NCI-H345 treated with DMSO at 0.1 percent for 48 hours (cell line): ENCODE measurements around the gene LRRTM4.
A peak's percentile ranks its signal among the peaks of the same experiment; 100 is the strongest.

Experiments used
- DNase-seq: peaks from one replicate; lab custom pipeline; 2025; ENCODE audit not compliant: unreplicated experiment; lab: John Stamatoyannopoulos, UW

LRRTM4 gene

GRCh38 chr2:76928026-76928425 is 594.1 kb downstream of the LRRTM4 start:
- DNase-seq, result no peak

- DNase-seq, result no peak
Measured at GRCh38 chr2:76921006-76921405, 601.2 kb downstream of the LRRTM4 start.

- DNase-seq, result no peak
Measured at GRCh38 chr2:76895469-76895868, 626.7 kb downstream of the LRRTM4 start.

GRCh38 chr2:76870581-76870980 is 651.6 kb downstream of the LRRTM4 start:
- no peak for DNase-seq

GRCh38 chr2:76870011-76870410 is 652.2 kb downstream of the LRRTM4 start:
- no peak for DNase-seq

- no peak for DNase-seq
Measured at GRCh38 chr2:76867854-76868253, 654.3 kb downstream of the LRRTM4 start.

GRCh38 chr2:76866464-76866863 is 655.7 kb downstream of the LRRTM4 start:
- DNase-seq, result no peak

- DNase-seq, result no peak
Measured at GRCh38 chr2:76862901-76863300, 659.3 kb downstream of the LRRTM4 start.

GRCh38 chr2:76861708-76862107 is 660.5 kb downstream of the LRRTM4 start:
- no peak for DNase-seq

- peak; percentile 29 for DNase-seq
Measured at GRCh38 chr2:76851000-76851399, 671.2 kb downstream of the LRRTM4 start.

- DNase-seq, result no peak
Measured at GRCh38 chr2:76849086-76849485, 673.1 kb downstream of the LRRTM4 start.

GRCh38 chr2:76839826-76840225 is 682.4 kb downstream of the LRRTM4 start:
- no peak for DNase-seq

GRCh38 chr2:76829374-76830234 is 692.6 kb downstream of the LRRTM4 start:
- DNase-seq, result no peak

GRCh38 chr2:76826691-76827090 is 695.5 kb downstream of the LRRTM4 start:
- DNase-seq, result no peak

GRCh38 chr2:76825140-76825970 is 696.8 kb downstream of the LRRTM4 start:
- no peak for DNase-seq

- no peak for DNase-seq
Measured at GRCh38 chr2:76821731-76822130, 700.4 kb downstream of the LRRTM4 start.

- DNase-seq, result no peak
Measured at GRCh38 chr2:76813084-76813483, 709.1 kb downstream of the LRRTM4 start.

GRCh38 chr2:76812156-76812555 is 710.0 kb downstream of the LRRTM4 start:
- DNase-seq, result no peak

GRCh38 chr2:76809136-76809535 is 713.0 kb downstream of the LRRTM4 start:
- no peak for DNase-seq

- no peak for DNase-seq
Measured at GRCh38 chr2:76808732-76809131, 713.4 kb downstream of the LRRTM4 start.

GRCh38 chr2:76793647-76794334 is 728.4 kb downstream of the LRRTM4 start:
- no peak for DNase-seq
